NCI-H2196 treated with DMSO at 0.1 percent for 48 hours (cell line): ENCODE measurements around the gene PTPRN2.
"Not testable (repeated sequence)": the region's sequence is repeated elsewhere in the genome, so short reads cannot be mapped to it uniquely, and the experiment has no call there.

Experiments used
- DNase-seq: peaks from one replicate; lab custom pipeline; 2025; ENCODE audit not compliant: unreplicated experiment; lab: John Stamatoyannopoulos, UW

PTPRN2 gene

DNA sequence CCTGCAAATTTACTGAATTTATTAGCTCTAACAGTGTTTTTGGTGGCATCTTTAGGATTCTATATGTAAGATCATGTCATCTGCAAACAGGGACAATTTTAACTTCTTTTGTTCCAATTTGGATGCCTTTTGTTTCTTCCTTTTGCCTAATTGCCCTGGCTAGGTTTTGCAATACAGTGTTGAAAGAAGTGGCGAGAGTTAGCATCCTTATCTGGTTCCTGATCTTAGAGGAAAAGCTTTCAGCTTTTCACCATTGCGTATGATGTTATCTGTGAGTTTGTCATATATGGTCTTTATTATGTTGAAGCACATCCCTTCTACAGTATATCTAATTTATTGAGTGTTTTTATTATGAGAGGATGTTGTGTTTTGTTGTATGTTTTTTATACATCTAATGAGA, 301.4 kb downstream of the PTPRN2 start:
- no peak for DNase-seq

DNA sequence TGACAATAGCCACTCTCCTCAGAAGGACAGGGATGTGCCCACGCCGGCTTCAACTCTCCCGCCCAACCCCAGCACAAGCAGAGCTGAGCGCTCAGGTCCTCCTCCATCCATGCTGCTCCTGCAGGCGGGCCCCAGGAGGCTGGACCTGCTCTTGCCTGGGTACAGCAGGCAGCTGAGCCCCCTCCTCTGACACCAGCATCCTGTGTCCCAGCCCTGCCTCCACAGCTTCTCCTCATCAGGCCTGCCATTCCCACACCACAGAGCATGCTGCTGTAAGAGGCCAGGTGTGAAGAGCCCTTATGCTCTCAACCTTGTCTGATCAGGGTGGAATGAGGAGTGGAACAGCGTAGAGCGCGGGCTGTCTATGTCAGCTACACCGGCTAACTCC, 302.2 kb downstream of the PTPRN2 start:
- DNase-seq, result no peak

DNA sequence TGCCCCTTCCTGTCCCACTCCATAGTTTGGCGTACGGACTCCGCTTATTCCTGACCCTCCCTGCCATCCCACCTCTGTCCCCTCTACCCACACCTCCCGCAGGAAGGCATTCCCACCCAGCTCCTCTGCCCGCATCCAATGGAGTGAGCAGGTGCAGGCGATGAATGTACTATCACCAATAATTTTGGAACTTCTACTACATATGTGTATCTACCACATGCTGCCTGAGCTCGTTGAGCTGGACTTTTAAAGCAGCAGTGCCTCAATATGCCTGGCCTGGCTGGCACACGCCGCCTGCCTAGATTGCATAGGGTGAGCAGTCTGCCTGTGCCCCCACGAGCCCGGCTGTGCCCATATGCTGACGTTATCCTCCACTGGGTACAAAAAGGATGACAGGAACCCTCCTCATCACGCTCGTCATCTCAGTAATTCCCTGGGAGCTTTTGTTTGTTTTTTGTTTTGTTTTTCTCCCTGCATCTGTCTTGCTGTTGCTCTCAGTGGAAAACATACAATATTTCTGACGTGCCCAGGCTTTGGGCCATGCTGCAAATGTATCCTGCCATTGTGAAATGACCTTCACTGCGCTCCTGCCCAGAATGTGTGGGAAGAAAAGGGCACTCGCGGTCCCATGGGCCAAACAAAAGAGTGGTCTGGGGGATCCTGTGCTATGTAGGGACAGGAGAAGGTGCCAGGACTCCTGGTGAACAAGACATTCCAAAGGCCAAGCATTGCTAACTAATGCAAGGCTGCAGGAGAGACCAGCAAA, 302.8 kb downstream of the PTPRN2 start:
- no peak for DNase-seq

DNA sequence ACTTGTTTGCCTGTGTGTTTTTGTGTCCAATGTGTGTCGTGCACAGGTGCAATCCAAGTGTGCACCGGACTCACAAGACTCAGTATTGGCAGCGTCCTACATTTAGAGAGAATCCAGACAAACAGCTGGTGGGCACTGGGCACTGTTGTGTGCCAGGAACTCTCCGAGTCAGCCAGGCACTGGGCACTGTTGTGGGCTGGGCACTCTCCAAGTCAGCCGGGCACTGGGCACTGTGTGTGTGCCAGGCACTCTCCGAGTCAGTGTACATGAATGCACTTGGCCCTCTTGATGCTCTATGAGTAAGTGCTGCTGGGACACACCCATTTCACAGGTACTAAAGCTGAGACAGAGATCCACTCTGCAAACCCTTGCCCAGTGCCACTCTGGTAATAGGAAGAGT, 303.5 kb downstream of the PTPRN2 start:
- no peak for DNase-seq

DNA sequence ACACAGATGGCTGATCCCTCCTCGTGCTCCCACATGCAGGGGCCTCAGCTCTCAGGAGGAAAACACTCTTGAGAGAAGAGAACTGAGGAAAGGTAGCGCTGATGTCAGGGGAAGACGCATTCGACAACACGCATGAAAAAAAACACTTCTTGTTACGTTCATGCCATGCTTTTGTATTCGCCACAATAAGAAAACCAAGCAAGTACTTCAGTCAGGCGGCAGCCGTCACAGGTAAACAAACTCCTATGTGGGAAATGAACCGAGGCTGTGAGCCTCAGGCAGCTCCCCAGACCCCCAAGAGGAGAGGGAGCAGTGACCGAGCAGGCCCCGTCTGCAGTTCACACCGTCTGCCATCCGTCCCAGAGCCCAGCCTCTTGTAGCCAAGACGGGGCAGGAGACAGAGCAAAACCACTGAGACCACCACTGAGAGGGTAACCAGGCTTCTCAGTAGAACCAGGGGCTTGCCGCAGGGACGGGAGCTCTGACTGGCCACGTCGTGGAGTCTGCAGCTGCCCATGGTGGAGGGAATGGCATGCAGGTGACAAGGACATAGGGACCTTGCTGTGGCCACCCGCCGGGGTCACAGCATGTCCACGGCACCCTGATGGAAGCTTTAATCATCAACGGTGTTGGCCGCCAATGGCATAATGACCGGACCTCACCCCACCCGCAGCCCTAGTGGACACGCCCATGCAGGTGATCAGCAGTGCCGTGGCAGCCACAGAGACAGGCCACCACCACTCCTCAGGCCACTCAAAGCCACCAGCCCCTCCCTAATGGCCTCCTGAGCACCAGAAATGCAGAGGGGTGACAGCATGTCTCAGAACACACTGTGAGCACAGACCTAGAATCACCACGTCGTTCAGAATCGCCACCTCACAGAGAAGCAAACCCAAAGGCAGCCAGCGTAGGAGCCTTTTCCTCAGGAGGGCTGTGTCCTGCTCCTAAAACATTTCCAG, 304.3 kb downstream of the PTPRN2 start:
- no peak for DNase-seq

DNA sequence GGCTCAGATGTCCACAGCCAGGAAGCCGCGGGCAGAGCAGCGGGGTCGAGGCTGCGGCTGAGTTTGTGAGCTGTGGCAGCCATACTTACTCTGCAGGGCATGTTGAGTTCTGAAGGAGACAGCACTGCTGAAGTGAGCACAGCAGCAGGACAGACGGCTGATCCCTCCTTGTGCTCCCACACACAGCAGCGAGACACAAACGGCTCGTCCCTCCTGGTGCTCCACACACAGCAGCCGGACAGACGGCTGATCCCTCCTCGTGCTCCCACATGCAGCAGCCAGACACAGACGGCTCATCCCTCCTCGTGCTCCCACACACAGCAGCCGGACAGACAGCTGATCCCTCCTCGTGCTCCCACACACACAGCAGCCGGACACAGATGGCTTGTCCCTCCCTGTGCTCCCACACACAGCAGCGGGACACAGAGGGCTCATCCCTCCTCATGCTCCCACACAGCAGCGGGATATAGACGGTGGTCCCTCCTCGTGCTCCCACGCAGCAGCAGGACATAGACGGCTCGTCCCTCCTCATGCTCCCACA, 305.1 kb downstream of the PTPRN2 start:
- no peak for DNase-seq

DNA sequence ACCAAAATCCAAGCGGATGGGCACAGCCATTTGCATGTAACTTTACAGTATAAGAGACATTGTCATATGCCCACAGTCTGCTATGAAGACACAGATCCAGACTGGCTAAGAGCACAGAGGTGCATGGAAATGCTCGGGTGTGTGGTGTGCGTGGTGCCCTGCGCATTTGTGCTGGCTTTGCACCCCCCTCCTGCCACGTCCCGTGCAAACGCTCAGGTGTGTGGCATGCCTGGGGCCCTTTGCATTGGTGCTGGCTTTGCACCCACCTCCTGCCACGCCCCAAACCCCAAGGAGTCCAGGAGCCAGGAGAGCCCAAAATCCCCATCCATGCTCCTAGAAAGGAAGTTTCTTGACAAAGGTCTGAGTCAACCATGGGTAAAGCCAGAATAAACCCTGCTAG, 306.2 kb downstream of the PTPRN2 start:
- no peak for DNase-seq

DNA sequence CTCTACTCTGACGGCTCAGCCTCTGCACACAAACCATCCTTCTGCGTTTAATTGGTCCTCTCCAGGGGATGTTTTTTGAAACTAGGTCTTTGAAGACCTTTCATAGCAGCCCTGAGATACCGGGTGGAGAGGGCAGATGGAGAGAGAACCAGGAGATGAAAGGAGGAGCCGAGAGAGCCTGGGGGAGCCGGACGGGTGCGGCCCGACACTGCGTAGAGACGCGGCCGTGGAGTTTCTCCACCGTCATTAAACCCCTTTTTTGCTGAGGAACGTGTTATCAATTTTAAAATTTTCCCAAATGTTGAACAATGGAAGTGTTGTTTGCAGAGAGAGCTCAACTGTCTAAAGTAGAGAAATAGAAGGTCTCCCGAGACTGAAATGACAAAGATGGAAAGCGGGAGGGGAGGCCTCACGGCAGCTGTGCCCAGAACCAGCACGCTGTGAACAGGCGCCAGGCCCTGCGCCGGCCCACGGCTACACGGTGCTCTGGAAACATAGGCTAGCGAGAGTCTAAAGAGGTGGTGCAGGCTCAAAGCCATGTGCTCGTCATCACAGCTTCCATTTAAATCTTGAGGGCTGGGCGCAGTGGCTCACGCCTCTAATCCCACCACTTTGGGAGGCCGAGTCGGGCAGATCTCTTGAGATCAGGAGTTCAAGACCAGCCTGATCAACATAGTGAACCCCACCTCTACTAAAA, 307.0 kb downstream of the PTPRN2 start:
- DNase-seq, result no peak

DNA sequence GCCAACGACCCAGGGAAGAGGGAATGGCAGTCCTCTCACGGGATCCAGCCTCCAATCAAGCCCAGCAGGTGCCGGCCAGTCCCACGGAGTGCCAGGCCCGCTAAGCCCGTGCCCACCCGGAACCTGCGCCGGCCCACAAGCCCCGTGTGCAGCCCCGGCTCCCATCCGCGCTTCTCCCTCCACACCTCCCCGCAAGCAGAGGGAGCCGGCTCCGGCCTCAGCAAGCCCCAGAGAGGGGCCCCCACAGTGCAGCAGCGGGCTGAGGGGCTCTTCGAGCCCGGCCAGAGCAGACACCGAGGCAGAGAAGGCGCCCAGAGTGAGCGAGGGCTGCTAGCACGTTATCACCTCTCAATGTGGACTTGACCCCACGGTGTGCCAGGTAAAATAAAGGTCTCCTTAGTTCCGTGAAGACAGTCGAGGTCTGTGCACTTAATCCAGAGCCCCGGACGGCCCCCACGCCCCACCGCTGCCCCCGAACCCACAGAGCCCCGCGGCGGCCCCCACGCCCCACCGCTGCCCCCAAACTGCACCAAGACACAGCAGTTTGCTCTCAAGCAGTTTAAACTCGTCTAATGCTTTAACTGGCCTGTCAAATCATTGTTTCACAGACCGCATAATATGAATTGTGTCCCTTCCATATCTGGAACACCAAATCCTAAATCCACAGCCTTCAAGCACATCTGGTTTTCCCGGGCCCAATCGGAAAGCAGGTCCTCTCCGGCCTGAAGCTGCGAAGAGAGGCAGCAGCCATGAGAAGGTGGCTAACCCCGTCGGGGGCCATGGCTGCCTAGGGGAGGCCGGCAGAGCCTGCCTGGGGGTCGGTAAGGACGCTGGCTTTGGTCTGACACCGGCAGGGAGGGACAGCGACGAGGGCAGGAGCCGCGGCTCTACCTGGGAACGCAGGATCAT, 307.8 kb downstream of the PTPRN2 start:
- DNase-seq, result no peak

DNA sequence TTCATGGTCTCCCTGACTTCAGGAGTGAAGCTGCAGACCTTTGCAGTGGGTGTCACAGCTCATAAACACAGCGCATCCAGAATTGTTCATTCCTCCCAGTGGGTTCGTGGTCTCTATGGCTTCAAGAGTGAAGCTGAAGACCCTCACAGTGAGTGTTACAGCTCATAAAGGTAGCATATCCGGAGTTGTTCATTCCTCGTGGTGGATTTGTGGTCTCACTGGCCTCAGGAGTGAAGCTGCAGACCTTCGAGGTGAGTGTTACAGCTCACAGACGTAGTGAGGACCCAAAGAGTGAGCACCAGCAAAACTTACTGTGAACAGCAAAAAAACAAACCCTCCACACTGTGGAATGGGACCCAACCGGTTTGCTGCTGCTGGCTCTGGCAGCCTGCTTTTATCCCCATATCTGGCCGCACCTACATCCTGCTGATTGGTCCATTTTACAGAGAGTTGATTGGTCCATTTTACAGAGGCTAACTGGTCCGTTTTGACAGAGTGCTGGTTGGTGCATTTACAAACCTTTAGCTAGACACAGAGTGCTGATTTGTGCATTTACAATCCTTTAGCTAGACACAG, 308.8 kb downstream of the PTPRN2 start:
- no peak for DNase-seq

DNA sequence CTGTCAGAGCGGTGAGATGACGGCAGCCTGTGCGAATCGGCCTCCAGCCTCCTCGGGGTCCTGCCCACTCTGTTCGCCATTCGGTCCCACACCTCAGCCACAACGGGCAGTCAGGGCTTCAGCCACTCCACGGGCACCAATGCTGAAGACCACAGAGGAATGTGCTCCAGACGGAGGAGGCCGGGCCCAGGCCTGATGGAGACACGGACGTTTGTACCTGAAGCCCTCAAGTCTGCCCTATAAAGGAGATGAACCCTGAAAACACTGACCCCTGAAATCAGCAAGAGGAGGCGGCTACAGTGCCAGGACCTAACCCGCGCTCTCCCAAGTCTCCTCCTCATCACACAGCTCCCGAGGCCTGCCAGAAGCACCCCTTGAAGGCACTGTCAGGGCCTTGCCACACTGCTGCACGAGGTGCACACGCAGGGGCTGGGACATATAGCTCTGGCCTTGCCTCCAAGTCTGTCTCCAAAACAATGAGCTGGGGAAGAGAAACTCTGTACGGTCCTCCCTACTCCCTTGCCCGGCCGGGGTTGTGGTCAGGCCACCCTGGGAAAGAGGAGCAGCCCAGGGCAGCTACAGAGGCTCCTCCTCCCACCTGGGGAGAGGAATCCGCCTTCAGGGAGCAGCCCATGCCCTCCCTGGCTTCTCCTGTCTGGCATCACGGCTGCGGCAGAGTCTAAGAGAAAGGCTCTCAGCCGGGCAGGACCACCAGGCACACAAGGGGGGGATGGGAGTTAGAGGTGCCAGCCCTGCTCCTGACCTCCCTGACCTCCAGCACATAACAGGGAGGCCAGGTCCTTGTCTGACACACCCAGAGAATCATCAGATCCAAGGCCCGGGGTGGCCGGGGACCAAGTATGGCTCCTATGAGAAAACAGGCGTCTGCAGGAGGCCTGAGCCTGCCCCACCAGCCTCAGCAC, 310.1 kb downstream of the PTPRN2 start:
- no peak for DNase-seq

DNA sequence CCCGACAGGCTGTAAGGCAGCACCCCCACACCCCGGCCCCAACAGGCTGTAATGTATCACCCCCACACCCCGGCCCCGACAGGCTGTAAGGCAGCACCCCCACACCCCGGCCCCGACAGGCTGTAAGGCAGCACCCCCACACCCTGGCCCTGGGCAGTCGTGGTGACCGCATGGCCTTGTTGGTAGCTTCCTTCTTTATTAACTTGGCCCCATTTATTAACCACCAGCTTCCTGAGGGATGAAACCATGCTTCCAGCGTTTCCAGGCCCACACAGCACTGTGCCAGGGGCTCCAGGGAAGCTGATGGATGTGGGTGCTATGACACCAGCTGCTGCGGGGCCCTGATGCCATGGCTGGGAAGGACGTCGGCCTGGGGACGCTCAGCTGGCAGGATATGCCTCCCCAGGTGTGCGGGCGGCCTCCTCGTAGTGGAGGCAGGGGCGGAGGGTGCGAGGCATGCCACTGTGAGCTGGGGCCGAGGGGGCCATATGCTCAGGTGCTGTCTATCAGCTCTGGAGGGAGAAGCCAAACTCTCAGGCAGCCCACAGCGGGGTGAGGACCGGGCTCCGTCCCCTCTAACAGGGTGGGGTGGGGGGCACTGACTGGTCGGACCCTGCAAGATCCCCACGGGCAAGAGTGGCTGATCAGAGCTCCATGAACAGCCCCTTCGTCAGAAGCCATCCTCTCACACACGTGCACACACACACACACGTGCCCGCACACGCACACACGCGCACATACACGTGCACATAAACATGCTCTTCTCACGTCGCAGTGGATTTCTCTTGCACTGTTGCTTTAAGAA, 311.0 kb downstream of the PTPRN2 start:
- DNase-seq, result no peak

DNA sequence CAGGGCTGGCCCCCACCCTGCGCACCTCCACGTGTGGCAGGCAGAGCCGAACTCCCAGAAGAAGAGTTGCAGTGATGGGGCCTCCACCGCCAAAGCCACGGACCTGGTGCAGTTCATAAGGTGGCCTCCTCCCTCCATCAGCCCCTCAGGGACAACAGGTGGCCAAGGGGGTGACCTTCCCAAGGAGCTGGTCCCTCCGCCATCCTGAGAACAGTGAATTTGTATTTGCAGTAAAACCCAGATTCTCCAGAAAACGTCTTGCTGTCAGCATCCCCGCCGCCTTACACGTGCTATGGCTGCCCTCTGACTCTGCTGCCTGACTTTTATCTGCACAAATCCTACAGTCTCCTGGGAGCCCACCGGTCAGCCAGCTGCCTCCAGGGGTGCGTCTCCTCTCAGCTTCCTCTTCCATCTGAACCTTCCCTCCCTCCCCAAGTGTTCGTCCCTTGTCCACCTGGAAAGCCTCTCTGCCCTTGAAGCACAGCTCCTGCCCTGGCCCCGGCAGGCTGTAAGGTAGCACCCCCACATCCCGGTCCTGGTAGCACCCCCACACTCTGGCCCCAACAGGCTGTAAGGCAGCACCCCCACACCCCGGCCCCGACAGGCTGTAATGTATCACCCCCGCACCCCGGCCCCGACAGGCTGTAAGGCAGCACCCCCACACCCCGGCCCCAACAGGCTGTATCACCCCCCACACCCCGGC, 311.8 kb downstream of the PTPRN2 start:
- no peak for DNase-seq

DNA sequence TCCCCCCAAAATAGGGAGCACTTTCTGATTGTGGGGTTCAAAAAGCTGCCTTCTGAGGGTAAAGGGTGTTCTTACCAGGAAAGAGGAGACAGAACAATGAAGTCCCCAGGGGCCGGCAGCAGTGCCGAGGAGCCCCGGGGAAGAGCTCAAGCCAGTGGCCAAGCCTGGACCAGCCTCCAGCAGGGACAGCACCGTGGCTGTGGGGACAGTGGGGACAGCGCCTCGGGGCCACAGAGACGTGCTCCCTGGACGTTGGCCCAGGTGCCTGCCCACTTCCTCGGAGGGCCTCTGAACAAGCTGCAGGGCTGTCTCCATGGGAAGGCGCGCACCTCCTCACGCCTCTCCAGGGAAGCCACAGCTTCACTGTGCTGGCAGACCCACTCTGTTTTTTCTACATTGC, 312.6 kb downstream of the PTPRN2 start:
- DNase-seq, result no peak

DNA sequence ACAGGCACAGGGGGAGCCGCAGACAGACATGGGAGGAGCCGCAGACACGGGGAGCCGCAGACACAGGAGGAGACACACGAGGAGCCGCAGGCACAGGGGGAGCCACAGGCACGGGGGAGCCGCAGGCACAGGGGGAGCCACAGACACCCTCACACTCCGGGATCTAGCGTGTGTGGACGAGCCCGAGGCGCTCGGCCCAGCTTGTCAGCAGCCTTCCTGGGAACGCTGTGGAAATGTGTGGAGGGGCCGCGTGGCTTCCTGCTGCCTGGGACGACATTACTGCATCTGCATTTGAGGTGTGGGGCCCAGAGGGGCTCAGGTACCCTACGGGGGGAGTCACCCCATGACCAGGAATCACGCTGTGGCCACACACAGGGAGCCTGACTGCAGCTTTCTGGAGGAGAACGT, 313.2 kb downstream of the PTPRN2 start:
- DNase-seq, result no peak

DNA sequence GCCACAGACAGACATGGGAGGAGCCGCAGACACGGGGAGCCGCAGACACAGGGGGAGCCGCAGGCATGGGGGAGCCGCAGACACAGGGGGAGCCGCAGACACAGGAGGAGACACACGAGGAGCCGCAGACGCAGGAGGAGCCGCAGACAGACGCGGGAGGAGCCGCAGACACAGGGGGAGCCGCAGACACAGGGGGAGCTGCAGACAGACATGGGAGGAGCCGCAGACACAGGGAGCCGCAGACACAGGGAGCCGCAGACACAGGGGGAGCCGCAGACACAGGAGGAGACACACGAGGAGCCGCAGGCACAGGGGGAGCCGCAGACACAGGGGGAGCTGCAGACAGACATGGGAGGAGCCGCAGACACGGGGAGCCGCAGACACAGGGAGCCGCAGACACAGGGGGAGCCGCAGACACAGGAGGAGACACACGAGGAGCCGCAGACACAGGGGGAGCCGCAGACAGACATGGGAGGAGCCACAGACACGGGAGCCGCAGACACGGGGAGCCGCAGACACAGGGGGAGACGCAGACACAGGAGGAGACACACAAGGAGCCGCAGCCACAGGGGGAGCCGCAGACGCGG, 313.8 kb downstream of the PTPRN2 start:
- DNase-seq, result not testable (repeated sequence)

DNA sequence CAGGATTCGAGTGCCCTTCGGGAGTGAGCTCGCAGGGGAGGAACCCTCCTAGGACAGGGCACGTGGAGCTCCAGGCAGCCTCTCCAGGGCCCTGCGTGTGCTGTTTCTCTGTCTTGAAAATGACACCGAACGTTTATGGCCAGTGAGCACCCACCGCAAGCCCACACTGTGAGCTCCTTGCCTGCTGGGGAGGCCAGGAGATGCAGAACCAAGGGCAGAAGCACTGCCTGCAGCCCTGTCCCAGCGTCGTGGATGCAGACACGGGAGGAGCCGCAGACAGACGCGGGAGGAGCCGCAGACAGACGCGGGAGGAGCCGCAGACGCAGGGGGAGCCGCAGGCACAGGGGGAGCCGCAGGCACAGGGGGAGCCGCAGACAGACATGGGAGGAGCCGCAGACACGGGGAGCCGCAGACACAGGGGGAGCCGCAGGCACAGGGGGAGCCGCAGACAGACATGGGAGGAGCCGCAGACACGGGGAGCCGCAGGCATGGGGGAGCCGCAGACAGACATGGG, 314.4 kb downstream of the PTPRN2 start:
- DNase-seq, result no peak
